ENCODE measurements around the gene CARM1.
A peak's percentile ranks its signal among the peaks of the same experiment; 100 is the strongest.
"Not testable (repeated sequence)": the region's sequence is repeated elsewhere in the genome, so short reads cannot be mapped to it uniquely, and the experiment has no call there.

The CARM1 gene

DNA sequence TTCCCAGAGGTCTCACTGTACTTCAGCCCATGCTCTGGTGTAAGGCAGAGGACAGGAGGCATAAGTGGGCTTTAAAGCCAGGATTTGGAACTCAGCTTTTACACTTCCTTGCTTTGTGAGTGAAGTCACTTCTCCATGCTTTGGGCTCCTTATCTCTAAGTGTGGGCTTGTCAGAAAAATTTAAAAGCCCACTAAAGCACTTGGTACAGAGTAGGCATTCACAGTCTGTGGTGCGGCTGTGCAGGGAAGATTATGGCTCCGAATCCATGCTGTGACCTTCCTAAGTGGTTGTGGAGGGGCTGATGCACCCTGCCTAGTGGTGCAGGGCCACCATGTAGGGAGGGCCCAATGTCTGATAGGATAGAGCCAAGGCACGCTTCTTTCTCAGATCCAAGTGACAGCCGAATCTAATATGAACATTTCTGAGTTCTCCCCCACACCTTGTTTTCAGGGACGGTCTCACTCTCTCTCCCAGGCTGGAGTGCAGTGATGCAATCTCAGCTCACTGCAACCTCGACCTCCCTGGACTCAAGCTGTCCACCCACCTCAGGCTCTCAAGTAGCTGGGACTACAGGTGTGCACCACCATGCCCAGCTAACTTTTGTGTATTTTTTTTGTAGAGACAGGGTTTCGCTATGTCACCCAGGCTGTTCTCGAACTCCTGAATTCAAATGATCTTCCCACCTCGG, 64.2 kb downstream of the CARM1 start:
- DNase-seq: no peak

DNA sequence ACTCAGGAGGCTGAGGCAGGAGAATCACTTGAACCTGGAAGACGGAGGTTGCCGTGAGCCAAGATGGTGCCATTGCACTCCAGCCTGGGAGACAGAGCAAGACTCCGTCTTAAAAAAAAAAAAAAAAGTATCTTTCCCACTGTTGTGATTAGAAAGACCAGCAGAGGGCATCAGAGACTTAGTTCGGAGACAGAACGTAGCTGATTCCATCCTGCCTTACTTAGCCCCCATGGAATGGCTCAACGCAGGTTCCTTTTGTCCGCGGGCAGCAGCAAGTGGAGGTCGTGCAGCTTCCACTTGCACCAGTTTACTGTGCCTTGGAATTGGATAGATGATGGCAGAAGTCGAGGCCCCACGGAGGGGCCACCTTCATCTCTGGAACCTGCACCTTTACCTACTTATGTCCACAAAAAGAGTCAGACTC, 65.3 kb downstream of the CARM1 start:
- DNase-seq: peak; percentile 18 to 39

DNA sequence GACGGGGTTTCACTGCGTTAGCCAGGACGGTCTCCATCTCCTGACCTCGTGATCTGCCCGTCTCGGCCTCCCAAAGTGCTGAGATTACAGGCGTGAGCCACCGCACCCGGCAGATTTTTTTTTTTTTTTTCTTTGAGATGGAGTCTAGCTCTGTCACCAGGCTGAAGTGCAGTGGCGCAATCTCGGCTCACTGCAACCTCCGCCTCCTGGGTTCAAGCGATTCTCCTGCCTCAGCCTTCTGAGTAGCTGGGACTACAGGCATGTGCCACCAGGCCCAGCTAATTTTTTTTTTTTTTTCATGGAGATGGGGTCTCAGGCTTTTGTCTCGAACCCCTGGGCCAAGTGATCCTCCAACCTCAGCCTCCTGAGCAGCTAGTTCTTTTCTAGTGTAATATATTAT, 70.3 kb downstream of the CARM1 start:
- not testable (repeated sequence) for DNase-seq

DNA sequence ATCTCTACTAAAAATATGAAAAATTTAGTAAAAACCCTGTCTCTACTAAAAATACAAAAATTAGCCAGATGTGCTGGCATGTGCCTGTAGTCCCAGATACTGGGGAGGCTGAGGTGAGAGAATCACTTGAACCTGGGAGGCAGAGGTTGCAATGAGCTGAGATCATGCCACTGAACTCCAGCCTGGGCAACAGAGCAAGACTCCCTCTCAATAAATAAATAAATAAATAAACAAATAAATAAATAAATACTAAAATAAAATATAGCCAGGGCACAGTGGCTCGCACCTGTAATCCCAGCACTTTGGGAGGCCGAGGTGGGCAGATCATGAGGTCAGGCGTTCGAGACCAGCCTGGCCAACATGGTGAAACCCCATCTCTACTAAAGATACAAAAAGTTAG, 72.1 kb downstream of the CARM1 start:
- not testable (repeated sequence) for DNase-seq

DNA sequence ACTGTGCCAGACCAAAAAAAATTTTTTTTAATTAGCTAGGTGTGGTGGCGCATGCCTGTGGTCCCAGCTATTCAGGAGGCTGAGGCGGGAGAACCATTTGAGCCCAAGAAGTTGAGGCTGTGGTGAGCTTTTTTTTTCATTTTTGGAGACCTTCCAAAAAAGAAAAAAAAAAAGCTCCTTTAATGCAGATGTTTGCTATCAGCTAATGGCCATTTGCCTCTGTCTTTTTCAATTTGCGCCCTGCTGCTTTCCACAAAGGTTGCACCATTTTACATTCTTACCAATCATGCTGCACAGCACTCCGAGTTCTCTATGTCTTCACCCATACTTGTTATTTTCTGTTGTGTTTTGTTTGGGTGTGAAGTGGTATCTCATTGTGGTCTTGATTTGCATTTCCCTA, 73.9 kb downstream of the CARM1 start:
- DNase-seq: no peak

DNA sequence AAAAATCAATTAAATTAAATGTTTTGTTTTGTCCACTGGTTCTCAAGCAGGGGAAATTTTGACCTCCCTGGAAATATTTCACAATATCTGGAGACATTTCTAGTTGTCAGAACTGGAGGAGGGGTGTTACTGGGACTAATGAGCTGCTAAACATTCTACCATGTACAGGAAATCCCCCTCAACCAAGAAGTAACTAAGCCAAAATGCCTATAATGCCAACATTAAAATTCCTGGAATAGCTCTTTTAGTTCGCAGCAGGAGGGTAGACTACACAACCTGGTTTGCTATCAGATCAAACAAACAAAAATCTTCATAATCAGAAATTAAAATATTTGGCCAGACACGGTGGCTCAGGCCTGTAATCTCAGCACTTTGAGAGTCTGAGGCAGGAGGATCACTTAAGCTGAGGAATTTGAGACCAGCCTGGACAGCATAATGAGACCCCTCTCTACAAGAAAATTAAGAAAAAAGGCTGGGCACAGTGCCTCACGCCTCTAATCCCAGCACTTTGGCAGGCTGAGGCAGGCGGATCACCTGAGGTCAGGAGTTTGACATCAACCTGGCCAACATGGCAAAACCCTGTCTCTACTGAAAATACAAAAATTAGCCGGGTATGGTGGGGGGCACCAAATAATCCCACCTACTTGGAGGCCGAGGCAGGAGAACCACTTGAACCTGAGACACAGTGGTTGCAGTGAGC, 75.8 kb downstream of the CARM1 start:
- no peak for DNase-seq

DNA sequence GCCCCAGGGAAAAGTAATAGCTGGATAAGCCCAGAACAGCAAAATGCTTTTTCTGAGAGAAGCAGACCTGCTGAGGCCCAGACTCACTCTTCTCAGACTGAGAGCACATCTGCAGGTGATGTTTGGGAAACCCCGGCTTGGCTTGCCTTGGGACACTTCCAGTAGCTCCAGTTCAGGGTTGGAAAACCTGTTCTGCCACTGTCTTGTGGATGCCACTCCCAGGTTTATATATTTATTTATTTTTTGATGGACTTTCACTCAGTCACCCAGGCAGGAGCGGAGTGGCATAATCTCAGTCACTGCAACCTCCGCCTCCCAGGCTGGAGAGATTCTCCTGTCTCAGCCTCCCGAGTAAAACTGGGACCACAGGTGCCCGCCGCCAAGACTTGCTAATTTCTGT, 81.5 kb downstream of the CARM1 start:
- no peak for DNase-seq

DNA sequence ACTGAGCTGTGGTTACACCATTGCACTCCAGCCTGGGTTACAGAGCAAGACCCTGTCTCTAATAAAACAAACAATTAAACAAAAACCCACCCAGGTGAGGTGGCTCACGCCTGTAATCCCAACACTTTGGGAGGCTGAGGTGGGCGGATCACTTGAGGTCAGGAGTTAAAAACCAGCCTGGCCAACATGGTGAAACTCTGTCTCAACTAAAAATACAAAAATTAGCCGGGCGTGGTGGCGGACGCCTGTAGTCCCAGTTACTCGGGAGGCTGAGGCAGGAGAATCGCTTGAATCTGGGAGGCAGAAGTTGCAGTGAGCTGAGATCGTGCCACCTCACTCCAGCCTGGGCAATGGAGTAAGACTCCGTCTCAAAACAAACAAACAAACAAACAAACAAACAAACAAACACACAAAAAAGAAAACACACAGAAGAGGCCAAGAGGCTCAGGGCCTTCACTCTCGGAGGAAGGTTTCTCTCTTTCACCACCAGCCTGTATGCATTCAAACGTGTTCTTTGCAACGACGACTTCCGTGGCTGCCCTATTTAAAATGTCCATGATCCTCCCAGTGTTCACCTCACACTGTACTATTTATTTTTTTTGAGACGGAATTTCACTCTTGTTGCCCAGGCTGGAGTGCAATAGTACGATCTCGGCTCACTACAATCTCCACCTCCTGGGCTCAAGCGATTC, 88.1 kb downstream of the CARM1 start:
- not testable (repeated sequence) for DNase-seq

DNA sequence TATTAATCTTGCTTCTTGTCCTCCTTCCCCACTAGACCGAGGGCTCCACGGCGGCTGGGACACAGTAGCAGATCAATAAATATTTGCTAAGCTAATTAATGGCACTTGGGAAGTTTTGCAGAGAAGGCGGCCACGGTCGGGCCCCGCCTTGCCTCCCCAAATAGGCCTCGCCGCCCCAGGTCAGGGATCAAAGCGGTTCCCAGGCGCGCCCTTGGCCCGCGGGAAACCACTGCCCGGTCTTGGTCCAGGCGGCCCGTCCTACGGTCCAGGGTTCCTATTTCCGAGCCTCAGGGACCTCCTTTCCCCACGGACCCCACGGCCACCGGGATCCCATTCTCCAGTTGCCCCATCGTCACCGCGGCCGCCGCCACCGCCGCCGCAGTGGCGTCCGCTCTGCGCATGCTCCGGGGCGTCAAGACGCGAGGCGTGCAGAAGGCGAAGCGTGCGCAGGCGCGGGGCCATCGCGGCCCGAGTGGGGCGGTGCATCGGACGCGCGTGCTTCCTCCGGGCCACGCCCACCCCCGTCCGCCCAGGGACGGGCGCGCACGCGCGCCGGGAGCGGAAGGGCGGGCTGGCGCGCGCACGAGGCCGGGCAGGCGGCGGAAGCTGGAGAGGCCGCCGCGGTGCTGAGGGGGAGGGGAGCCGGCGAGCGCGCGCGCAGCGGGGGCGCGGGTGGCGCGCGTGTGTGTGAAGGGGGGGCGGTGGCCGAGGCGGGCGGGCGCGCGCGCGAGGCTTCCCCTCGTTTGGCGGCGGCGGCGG, 89.1 kb downstream of the CARM1 start, which contains the start of gene SMARCA4:
TSS of gene SMARCA4 (plus strand) at position 717 of the 759 bp plus-strand sequence. CDS start 23,122 bp downstream, outside the sequence.
- peak; percentile 98 for DNase-seq

DNA sequence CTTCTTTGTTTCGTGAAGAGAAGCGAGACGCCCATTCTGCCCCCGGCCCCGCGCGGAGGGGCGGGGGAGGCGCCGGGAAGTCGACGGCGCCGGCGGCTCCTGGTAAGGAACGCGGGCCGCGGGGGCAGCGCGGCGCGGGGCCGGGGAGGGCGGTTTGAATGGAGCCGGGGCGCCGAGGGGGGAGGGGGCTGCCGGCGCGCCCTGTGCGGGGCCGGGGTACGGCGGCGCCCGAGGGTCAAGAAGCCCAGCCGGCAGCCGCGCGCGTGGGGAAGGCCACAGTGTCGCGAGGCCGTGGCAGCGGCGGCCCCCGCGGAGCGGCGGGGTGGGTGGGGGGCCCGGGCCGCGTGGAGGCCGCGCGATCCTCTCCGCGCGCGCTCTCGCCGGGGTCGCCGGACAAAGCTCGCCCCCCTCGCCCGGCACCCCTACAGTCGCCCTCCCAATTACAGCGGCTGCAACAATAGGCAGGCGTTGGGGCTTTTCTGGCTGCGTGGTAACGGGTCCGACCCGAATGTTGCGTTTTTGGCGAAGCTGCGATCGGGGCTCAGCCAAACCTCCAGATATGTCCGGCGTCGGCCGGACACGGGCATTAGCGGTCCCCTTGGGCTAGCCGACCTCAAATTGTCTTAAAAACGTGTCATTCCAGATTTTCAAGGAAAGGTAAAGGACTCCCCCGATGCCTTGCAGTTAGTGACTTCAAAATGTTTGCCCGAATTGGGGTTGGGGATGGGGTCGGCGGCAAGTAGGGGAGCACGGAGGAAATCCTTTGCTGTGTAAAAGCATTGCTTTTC, 89.9 kb downstream of the CARM1 start:
- peak in 1 of 2 donors; percentile 41 for DNase-seq

DNA sequence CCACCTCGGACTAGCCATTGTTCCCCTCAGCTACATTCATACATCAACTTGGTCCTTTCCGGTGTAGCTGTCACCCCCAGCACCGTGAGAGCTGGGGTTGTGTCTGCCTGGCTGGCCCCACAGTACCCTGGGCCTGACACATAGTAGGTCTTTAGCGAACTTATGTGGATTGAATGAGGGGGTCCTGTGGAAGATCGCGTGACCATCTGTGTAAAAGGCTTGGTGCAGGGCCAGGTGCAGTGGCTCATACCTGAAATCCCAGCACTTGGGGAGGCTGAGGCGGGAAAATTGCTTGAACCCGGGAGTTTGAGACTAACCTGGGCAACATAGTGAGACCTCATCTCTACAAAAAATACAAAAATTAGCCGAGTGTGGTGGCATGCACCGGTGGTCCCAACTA, 91.5 kb downstream of the CARM1 start:
- DNase-seq: no peak

DNA sequence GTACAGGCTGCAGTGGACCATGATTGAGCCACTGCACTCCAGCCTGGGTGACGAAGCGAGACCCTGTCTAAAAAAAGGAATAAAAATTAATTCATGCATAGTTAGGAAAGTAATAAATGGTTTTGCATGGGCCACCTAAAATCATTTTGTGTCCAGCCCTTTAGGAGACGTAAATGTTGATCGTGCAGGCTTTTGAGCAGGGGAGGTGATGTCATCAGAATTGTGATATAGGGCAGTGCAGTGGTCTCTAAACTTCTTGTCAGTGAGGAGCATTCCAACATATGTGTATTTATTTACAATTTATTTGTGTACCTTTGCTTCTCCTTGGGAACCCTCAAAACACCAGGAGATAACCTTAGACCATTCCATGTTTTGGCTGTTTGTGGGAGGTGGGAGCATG, 92.5 kb downstream of the CARM1 start:
- no peak for DNase-seq

DNA sequence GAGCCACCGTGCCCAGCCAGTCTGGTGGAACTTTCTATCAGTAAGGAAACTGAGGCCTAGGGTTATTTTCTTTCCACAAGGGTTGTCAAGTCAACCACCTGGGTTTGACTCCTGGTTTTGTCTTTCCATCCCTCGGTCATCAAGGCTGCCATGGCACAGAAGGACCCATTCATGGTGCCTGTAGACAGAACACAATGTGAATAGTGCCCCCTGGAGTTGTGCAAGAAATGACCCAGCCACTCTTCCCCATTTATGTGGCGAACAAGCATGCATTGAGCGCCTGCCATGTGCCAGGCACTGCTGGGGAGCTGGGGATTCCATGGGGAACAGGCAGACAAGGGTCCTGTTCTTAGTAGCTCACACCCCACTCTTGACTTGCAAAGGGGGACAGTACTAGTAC, 93.5 kb downstream of the CARM1 start:
- no peak for DNase-seq

DNA sequence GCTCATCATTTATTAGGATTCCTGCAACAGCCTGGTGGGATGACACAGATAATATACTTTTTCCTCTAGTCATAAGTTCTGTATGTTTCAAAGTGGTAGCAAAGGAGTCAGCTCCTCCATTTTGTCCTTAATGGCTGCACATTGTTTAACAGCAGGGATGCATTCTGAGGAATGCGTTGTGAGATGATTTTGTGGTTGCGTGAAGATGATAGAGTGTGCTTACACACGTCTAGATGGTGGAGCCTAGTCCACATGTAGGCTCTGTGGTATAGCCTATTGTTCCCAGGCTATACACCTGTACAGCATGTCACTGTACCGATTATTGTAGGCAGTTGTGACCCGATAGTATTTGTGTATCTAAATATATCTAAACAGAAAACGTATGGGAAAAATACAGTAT, 94.0 kb downstream of the CARM1 start:
- no peak for DNase-seq

DNA sequence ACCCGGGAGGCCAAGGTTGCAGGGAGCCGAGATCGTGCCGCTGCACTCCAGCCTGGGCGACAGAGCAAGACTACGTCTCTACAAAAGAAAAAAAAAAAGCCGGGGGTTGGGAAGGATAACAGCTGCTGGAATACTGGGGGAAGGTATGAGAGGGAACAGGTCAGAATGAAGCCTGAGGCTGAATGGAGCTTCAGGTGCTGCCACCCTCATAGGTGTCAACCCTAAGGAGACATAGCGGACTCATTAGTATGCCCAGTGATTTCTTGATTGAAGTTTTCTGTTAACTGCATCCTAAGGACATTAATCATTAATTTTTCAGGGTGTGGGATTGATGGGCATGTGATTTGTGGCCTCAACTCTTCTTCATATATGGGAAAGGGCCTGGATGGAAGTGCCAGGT, 95.5 kb downstream of the CARM1 start:
- DNase-seq: no peak

DNA sequence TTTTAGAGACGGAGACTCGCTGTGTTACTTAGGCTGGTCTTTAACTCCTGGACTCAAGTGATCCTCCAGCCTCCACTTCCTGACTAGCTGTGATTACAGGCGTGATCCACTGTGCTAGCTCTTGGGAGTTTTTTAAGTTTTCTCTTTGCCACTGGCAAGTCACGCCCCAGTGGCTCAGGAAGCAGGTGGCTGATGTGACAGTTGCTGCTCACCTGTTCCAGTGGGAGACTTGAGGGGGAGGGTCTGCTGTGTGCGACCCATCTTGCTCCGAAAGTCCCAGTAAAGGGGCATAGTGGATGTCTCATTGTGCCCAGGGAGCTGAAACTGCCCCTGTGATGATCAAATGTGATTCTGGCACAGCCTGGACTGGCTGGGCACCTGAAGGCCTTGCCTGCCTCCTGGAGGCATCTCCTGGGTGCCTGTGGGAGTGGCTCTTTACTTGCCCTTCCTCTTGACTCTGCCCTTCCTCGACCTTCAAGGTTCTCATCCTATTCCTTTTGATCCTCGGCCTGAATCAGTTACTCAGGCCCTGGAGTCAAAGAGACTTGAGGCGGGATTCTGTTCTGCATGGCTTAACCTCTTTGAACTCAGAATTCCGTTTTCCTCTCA, 97.3 kb downstream of the CARM1 start:
- DNase-seq: no peak

DNA sequence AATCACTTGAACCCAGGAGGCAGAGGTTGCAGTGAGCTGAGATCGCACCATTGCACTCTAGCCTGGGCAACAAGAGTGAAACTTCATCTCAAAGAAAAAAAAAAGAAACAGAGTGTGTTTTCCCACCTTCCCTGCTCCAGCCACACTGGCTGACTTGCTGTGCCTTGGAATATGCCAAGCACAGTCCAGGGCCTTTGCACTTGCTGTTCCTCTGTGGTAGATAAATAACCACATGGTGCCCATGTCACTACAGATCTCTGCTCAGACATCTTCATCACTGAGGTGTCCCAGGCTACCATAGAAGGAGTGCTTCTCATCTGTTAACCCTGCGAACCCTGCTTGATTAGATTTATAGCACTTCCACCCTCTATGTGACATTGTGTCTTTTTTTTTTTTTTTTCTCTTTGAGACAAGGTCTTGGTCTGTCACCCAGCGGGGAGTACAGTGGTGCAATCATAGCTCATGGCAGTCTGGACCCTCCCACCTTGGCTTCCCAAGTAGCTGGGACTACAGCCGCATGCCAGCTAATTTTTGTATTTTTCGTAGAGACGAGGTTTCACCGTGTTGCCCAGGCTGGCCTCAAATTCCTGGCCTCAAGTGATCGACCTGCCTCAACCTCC, 99.9 kb downstream of the CARM1 start:
- DNase-seq: no peak
